Mesendoderm (in vitro differentiated cells): Measurements from ENCODE around the gene NUP153.
A peak's percentile ranks its signal among the peaks of the same experiment; 100 is the strongest.

ENCODE experiments used
- DNase-seq: peaks from one replicate; pipeline ENCODE4 v3.0.0; 2013
- H2AK5ac ChIP-seq: 2 replicates; pipeline ENCODE4 v1.6.1; 2013; ENCODE audit warnings: low read length, inconsistent platforms
- H2BK120ac ChIP-seq: 2 replicates; pipeline ENCODE4 v1.6.1; 2013; ENCODE audit warnings: low read depth, mild to moderate bottlenecking, low read length, moderate library complexity, mixed read lengths
- H2BK15ac ChIP-seq: replicated peaks from 2 replicates; pipeline ENCODE4 v1.6.1; 2013; ENCODE audit warnings: low read depth, mild to moderate bottlenecking, moderate library complexity
- H2BK5ac ChIP-seq: 2 replicates; pipeline ENCODE4 v1.6.1; 2013; ENCODE audit warnings: low read length, inconsistent platforms
- H3K18ac ChIP-seq: 2 replicates; pipeline ENCODE4 v1.6.1; 2013; ENCODE audit warnings: mild to moderate bottlenecking, low read length, mixed read lengths
- H3K23ac ChIP-seq: one replicate; pipeline ENCODE4 v1.6.1; 2013; ENCODE audit warnings: low read length
- H3K27ac ChIP-seq: 2 replicates; pipeline ENCODE4 v1.5.1; 2013; ENCODE audit warnings: low read depth, mild to moderate bottlenecking, inconsistent platforms, low read length, moderate library complexity
- H3K27me3 ChIP-seq: 2 replicates; pipeline ENCODE4 v1.6.1; 2013; ENCODE audit warnings: low read length, control low read depth, mild to moderate bottlenecking, inconsistent platforms; ENCODE audit not compliant: insufficient read depth, poor library complexity
- H3K36me3 ChIP-seq: 2 replicates; pipeline ENCODE4 v1.6.1; 2013; ENCODE audit warnings: low read length, inconsistent platforms; ENCODE audit not compliant: control insufficient read depth, insufficient read depth
- H3K4ac ChIP-seq: one replicate; pipeline ENCODE4 v1.6.1; 2013; ENCODE audit warnings: low read depth, mild to moderate bottlenecking, low read length, moderate library complexity
- H3K4me1 ChIP-seq: 2 replicates; pipeline ENCODE4 v1.6.1; 2013; ENCODE audit warnings: low read depth, low read length, inconsistent platforms; ENCODE audit not compliant: control insufficient read depth
- H3K4me2 ChIP-seq: 2 replicates; pipeline ENCODE4 v1.6.1; 2013; ENCODE audit warnings: low read length
- H3K4me3 ChIP-seq: 2 replicates; pipeline ENCODE4 v1.5.1; 2013; ENCODE audit warnings: mild to moderate bottlenecking, low read length
- H3K56ac ChIP-seq: one replicate; pipeline ENCODE4 v1.6.1; 2013; ENCODE audit warnings: low read length
- H3K79me1 ChIP-seq: 2 replicates; pipeline ENCODE4 v1.6.1; 2013; ENCODE audit warnings: low read length, inconsistent platforms
- H3K79me2 ChIP-seq: 2 replicates; pipeline ENCODE4 v1.6.1; 2013; ENCODE audit warnings: mild to moderate bottlenecking, low read length; ENCODE audit not compliant: control insufficient read depth, insufficient read depth
- H3K9ac ChIP-seq: 2 replicates; pipeline ENCODE4 v1.6.1; 2013; ENCODE audit warnings: low read length, inconsistent platforms
- H4K5ac ChIP-seq: one replicate; pipeline ENCODE4 v1.6.1; 2013; ENCODE audit warnings: low read length
- H4K8ac ChIP-seq: one replicate; pipeline ENCODE4 v1.6.1; 2013; ENCODE audit warnings: low read depth, mild to moderate bottlenecking, control low read depth, low read length, moderate library complexity
- WGBS: extraction: QIAGEN DNeasy Blood & Tissue Kit; methylation state at CpG from one replicate; pipeline ENCODE4 v1.1.7; 2013; ENCODE audit warnings: low lambda C conversion rate, missing lambda C conversion rate; ENCODE audit not compliant: insufficient coverage; ENCODE audit errors: extremely low coverage; 5-methylcytosine and 5-hydroxymethylcytosine counted together

Gene NUP153

GRCh38 chr6:17703256-17703694 is 3.5 kb downstream of the NUP153 start:
- no CpG with 5 or more reads among the region's 1 CpG for WGBS
- H4K5ac ChIP-seq = no peak overlapping the region
- no peak overlapping the region for H2BK120ac ChIP-seq
- H3K56ac ChIP-seq = no peak overlapping the region
- H3K27ac ChIP-seq = no peak overlapping the region
- peaks cover 2% of the 10 kb centered on the region for H3K4me1 ChIP-seq
- H3K18ac ChIP-seq = peak overlapping the region; percentile 51
- no peak overlapping the region for H2BK15ac ChIP-seq
- H3K4me2 ChIP-seq = no peak overlapping the region
- no peak overlapping the region for H4K8ac ChIP-seq
- no peak for DNase-seq
- H3K79me2 ChIP-seq = peaks cover 69% of the 10 kb centered on the region
- no peak overlapping the region for H3K4ac ChIP-seq
- H2BK5ac ChIP-seq = no peak overlapping the region
- H3K36me3 ChIP-seq = no peaks in the 10 kb centered on the region
- no peak overlapping the region for H3K9ac ChIP-seq
- no peak overlapping the region for H3K4me3 ChIP-seq
- no peaks in the 10 kb centered on the region for H3K27me3 ChIP-seq
- H2AK5ac ChIP-seq = no peak overlapping the region
- no peaks in the 10 kb centered on the region for H3K79me1 ChIP-seq
- no peak overlapping the region for H3K23ac ChIP-seq

DNA sequence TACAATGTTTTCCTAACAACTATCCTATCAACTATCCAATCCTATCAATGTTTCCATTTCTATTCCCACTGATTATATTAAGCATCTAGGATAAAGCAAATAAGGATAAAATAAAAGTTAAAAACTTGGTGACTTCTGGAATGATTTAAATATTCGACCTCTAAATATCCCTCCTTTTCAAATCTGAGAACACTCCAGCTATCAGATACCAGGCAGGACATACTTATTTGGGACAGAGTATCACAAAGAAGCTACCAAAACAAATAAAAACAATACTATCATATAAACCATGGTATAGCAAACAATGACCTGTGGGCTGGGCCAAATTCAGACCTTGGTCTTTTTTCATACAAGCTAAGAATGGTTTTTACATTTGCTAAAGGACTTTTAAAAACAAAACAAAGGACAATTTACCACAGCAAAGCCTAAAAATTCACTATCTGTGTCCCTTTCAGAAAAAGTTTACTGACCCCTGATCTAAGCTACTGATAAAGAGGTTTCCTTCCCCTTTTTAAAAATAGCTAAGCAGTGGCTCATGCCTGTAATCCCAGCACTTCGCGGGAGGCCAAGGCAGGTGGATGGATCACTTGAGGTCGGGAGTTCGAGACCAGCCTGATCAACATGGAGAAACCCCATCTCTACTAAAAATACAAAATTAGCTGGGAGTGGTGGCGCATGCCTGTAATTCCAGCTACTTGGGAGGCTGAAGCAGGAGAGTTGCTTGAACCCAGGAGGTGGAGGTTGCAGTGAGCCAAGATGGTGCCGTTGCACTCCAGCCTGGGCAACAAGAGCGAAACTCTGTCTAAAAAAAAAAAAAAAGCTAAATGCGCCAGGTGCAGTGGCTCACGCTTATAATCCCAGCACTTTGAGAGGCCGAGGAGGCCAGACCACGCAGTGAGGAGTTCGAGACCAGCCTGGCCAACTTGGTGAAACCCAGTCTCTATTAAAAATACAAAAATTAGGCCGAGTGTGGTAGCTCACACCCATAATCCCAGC is 6.0 kb downstream of the NUP153 start:
- Histone ChIP-seq H2AK5ac (no peak overlapping the region), H4K5ac (no peak overlapping the region), H3K4me2 (no peak overlapping the region), H2BK120ac (no peak overlapping the region), H3K36me3 (no peaks in the 10 kb centered on the region), H3K56ac (no peak overlapping the region), H4K8ac (no peak overlapping the region), H3K4me3 (no peak overlapping the region), H3K79me2 (peaks cover 83% of the 10 kb centered on the region), H3K79me1 (no peaks in the 10 kb centered on the region), H3K27me3 (no peaks in the 10 kb centered on the region), H2BK15ac (no peak overlapping the region), H3K27ac (no peak overlapping the region), H3K4me1 (peaks cover 2% of the 10 kb centered on the region), H3K23ac (no peak overlapping the region), H3K4ac (no peak overlapping the region), H2BK5ac (no peak overlapping the region), H3K9ac (no peak overlapping the region), H3K18ac (no peak overlapping the region)
- DNase-seq = no peak
- WGBS = no CpG with 5 or more reads among the region's 14 CpGs

DNA sequence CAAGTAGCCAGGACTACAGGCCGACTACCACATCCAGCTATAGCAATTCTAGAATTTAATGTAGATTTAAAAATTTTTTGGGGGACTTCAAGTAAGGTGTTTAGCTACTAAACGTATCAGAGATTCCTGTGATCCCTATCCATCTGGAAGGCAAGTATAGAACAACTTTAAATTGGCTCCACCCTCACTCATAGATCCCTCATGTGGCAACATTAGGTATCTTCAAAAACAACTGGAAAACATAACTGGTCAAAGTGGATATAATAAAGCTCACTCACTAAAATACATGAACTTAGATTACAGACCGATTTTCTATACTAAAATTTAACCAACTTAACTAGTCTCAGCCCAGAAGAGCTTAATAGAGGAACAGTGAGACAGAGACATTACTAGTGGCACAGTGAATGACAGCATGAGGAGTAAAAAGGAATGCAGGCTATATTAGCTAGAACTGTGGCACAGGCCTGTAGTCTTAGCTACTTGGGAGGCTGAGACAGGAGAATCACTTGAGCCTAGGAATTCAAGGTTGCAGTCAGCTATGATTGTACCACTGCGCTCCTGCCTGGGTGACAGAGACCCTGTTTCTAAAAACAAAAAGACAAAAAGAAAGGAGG is 14.7 kb downstream of the NUP153 start:
- no peak overlapping the region for H2BK15ac ChIP-seq

GRCh38 chr6:17688481-17688880 is 18.2 kb downstream of the NUP153 start:
- Histone ChIP-seq H3K36me3 (no peaks in the 10 kb centered on the region), H3K18ac (no peak overlapping the region), H3K56ac (no peak overlapping the region), H2BK15ac (no peak overlapping the region), H2BK5ac (no peak overlapping the region), H2AK5ac (no peak overlapping the region), H3K79me1 (peaks cover 2% of the 10 kb centered on the region), H4K5ac (no peak overlapping the region), H3K4me2 (no peak overlapping the region), H3K4me3 (no peak overlapping the region), H3K27me3 (no peaks in the 10 kb centered on the region), H3K4me1 (no peaks in the 10 kb centered on the region), H2BK120ac (no peak overlapping the region), H3K79me2 (peaks cover 69% of the 10 kb centered on the region), H3K27ac (no peak overlapping the region), H4K8ac (no peak overlapping the region), H3K9ac (no peak overlapping the region), H3K23ac (no peak overlapping the region), H3K4ac (no peak overlapping the region)
- no CpG with 5 or more reads among the region's 2 CpGs for WGBS
- no peak for DNase-seq

More for the DNA sequence above, 14.7 kb downstream of the NUP153 start:
- Histone ChIP-seq H3K4me1 (no peaks in the 10 kb centered on the region), H4K8ac (no peak overlapping the region), H3K27me3 (no peaks in the 10 kb centered on the region), H2BK5ac (no peak overlapping the region), H3K9ac (no peak overlapping the region), H3K27ac (no peak overlapping the region), H2BK120ac (no peak overlapping the region), H3K4ac (no peak overlapping the region), H3K4me3 (no peak overlapping the region), H3K23ac (no peak overlapping the region), H4K5ac (no peak overlapping the region), H3K79me1 (peaks cover 2% of the 10 kb centered on the region), H3K4me2 (no peak overlapping the region), H3K56ac (no peak overlapping the region), H3K36me3 (no peaks in the 10 kb centered on the region), H3K18ac (no peak overlapping the region), H2AK5ac (no peak overlapping the region), H3K79me2 (peaks cover 77% of the 10 kb centered on the region)
- no peak for DNase-seq
- WGBS = no CpG with 5 or more reads among the region's 4 CpGs

DNA sequence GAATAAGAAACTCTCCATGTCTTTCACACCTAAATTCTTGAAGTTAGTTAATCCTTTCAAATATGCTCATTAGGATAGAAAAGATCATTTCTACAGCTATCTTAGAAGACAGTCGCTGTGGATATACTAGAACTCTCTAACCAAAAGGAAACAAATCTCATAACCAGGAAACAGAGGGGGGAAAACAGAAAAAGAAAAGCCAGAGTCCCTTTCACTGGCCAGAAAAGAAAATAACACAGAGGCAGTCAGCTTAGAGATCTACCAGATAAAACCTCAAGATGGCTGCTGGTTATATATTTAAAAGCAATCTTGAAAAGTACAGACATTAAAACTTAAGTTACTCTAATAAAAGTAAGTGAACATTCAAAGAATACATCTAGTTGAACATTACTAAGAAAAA is 19.6 kb downstream of the NUP153 start:
- H3K23ac ChIP-seq = no peak overlapping the region
- H4K8ac ChIP-seq = no peak overlapping the region
- no peaks in the 10 kb centered on the region for H3K36me3 ChIP-seq
- no CpG with 5 or more reads among the region's 1 CpG for WGBS
- no peak for DNase-seq
- no peaks in the 10 kb centered on the region for H3K27me3 ChIP-seq
- H3K4me1 ChIP-seq = no peaks in the 10 kb centered on the region
- H4K5ac ChIP-seq = no peak overlapping the region
- H2BK120ac ChIP-seq = no peak overlapping the region
- H2BK5ac ChIP-seq = no peak overlapping the region
- no peak overlapping the region for H2BK15ac ChIP-seq
- H2AK5ac ChIP-seq = no peak overlapping the region
- H3K27ac ChIP-seq = no peak overlapping the region
- no peak overlapping the region for H3K18ac ChIP-seq
- H3K4ac ChIP-seq = no peak overlapping the region
- no peak overlapping the region for H3K56ac ChIP-seq
- no peak overlapping the region for H3K9ac ChIP-seq
- peaks cover 70% of the 10 kb centered on the region for H3K79me2 ChIP-seq
- H3K4me3 ChIP-seq = no peak overlapping the region
- no peak overlapping the region for H3K4me2 ChIP-seq
- peaks cover 4% of the 10 kb centered on the region for H3K79me1 ChIP-seq
